VCaP (cell line): ENCODE measurements around the gene EPN1.
A peak's percentile ranks its signal among the peaks of the same experiment; 100 is the strongest.

Source experiments
- H3K27ac ChIP-seq: fragments of 450-650 bp; 2 replicates; pipeline ENCODE4 v1.5.1; 2017
- CTCF ChIP-seq: fragments of 450-650 bp; conservative IDR thresholded peaks from 2 replicates; pipeline ENCODE4 v1.5.1; 2017; ENCODE audit warnings: mild to moderate bottlenecking, moderate library complexity

EPN1 gene

GRCh38 chr19:55646889-55647731 is 27.9 kb upstream of the EPN1 start:
- peak overlapping the region; percentile 96 for H3K27ac ChIP-seq
- TF ChIP-seq CTCF: no peak

- TF ChIP-seq CTCF: no peak
- H3K27ac ChIP-seq: peak within 1 kb of the TSS; percentile 96
These were observed 27.1 kb upstream of the EPN1 start, which contains the start of gene CCDC106 for GRCh38 chr19:55647732-55648584. Gene CCDC106, plus strand, starts transcription at chr19:55648212. Its CDS starts 835 bp downstream, at chr19:55649047.

- no peak for TF ChIP-seq CTCF
- peak overlapping the region; percentile 96 for H3K27ac ChIP-seq
These were observed 26.3 kb upstream of the EPN1 start for GRCh38 chr19:55648585-55649267.

- TF ChIP-seq CTCF: no peak
- peak overlapping the region; percentile 96; the same call in 1 of the 2 replicates for H3K27ac ChIP-seq
These were observed 25.5 kb upstream of the EPN1 start for GRCh38 chr19:55649268-55650125.

- H3K27ac ChIP-seq: no peak overlapping the region
These were observed 24.9 kb upstream of the EPN1 start for GRCh38 chr19:55650126-55650557.

More at GRCh38 chr19:55650126-55650557, 24.9 kb upstream of the EPN1 start:
- TF ChIP-seq CTCF: no peak
